ENCODE results near the gene LTBP3. TPM values are rescaled to one million over a fixed set of nuclear protein-coding genes. Genes with fewer than 3 reads are reported as not detected.

The LTBP3 gene
- total RNA-seq, 4 donors from 2014 or later = 18.5 to 56.6 (median 35.6) TPM

DNA sequence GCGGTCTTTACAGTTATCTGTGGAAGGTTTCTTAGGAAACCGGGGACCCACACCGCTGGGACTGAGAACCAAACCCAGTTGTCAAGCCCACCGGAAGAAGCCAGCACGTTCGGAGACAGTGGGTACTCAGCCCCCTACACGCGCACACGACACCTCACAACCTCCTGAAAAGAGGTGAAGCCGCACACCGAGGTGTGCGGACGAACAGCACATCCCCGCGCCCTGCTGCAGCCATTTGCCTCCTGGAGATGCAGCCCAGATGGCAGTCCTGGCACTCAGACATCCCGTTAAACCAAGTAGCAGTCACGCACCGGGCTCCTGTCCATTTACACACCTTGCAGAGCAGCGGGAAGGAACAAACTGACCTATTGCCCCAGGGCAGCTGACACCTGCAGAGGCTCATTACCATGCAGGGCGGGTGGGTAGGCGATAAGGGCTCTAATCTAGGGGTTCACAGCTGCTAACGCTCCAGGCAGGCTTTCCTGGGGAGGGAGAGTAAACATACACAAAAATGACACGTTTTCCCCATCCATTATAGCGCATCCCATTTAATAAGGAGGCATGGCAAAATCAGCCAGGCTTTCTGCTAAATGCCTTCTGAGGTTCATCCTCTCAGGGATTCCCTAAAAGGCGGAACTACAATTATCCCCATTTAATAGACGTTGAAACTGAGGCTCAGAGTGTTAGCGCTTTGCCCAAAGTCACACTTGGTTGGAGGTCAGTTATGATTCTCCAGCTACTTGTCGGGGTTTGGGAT lies 16.8 kb upstream of the LTBP3 start:
- ATAC-seq (peak in 1 of 2 donors; percentile 4), DNase-seq (peak; percentile 73 to 82)
- Histone ChIP-seq H3K27me3 (no peaks in the 10 kb centered on the region), H3K36me3 (peaks cover 0 to 11% of the 10 kb centered on the region in 2 donors), H3K4me3 (peak overlapping the region; percentile 43 to 97 (median 76)), H3K9me3 (no peaks in the 10 kb centered on the region), H3K4me1 (peaks cover 62 to 75% of the 10 kb centered on the region in 2 donors), H3K27ac (peak overlapping the region; percentile 100)
- TF ChIP-seq, protein P1, sequence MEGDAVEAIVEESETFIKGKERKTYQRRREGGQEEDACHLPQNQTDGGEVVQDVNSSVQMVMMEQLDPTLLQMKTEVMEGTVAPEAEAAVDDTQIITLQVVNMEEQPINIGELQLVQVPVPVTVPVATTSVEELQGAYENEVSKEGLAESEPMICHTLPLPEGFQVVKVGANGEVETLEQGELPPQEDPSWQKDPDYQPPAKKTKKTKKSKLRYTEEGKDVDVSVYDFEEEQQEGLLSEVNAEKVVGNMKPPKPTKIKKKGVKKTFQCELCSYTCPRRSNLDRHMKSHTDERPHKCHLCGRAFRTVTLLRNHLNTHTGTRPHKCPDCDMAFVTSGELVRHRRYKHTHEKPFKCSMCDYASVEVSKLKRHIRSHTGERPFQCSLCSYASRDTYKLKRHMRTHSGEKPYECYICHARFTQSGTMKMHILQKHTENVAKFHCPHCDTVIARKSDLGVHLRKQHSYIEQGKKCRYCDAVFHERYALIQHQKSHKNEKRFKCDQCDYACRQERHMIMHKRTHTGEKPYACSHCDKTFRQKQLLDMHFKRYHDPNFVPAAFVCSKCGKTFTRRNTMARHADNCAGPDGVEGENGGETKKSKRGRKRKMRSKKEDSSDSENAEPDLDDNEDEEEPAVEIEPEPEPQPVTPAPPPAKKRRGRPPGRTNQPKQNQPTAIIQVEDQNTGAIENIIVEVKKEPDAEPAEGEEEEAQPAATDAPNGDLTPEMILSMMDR (IDR thresholded peaks at IDR 0.05 in 4 of 5, conservative IDR thresholded peaks at IDR 0.05 in 1 of 5) = no peak
- TF ChIP-seq POLR2A (IDR thresholded peaks at IDR 0.05) = no peak
- intact Hi-C loops (cut with DNase I; ENCODE audit: low total_unique reads) (loop anchor here (1.0 to 5.0 kb wide), 5 partner anchors 13 to 718 kb away; partner anchors contain the start of gene PCNX3), in situ Hi-C loops (cut with MboI; ENCODE audit: low sequenced_read_pairs in 4 of 4) (no loop called here)

DNA sequence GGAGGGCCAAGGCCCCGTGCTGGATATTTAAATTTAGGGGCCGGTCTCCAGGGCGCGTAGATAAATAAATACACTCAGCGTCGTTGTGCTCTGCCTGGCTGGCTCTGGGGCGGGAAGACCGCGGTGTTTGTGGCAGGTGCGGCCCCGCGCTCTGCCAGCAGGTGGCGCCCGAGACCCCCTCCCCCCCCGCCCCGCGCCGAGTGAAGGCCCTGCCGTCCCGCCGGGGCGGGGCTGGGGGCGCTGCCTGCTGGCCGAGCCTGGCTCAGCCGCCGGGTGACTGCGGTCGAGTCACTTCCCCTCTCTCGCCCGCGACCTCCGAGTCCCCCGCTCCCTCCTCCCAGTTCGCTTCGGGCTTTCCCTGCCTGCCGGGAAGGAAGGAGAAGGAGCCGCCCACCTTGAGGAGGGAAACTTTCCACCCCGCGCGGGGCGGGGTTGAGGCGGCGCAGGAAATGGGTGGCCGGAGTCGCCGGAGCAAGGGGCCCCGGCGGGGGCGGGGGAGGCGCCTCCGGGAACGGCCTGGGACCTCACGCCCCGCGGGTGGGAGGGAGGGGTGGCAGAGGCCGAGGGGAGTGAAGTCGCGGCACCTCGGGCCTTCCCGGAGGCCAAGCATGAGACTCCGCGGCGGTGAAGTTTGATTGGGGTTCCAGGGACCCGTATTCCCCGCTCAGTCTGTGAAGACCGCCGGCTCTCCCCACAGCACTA lies 16.1 kb upstream of the LTBP3 start:
- ATAC-seq (peak; percentile 6 to 13), DNase-seq (peak; percentile 78 to 85)
- Histone ChIP-seq H3K9me3 (no peaks in the 10 kb centered on the region), H3K27me3 (no peaks in the 10 kb centered on the region), H3K27ac (peak overlapping the region; percentile 100), H3K4me3 (peak overlapping the region; percentile 64 to 97 (median 76)), H3K4me1 (peaks cover 67 to 77% of the 10 kb centered on the region in 2 donors), H3K36me3 (peaks cover 0 to 4% of the 10 kb centered on the region in 2 donors)
- in situ Hi-C loops (cut with MboI; ENCODE audit: low sequenced_read_pairs in 4 of 4) = no loop called here
- peak; percentile 52 to 57 for TF ChIP-seq POLR2A (IDR thresholded peaks at IDR 0.05)
- TF ChIP-seq, protein P1 (IDR thresholded peaks at IDR 0.05 in 4 of 5, conservative IDR thresholded peaks at IDR 0.05 in 1 of 5) = peak; percentile 84 to 99 (median 97)
- intact Hi-C loops (cut with DNase I; ENCODE audit: low total_unique reads) = loop anchor here (1.0 to 5.0 kb wide), 3 partner anchors 14 to 102 kb away; no protein-coding TSS in a partner anchor

DNA sequence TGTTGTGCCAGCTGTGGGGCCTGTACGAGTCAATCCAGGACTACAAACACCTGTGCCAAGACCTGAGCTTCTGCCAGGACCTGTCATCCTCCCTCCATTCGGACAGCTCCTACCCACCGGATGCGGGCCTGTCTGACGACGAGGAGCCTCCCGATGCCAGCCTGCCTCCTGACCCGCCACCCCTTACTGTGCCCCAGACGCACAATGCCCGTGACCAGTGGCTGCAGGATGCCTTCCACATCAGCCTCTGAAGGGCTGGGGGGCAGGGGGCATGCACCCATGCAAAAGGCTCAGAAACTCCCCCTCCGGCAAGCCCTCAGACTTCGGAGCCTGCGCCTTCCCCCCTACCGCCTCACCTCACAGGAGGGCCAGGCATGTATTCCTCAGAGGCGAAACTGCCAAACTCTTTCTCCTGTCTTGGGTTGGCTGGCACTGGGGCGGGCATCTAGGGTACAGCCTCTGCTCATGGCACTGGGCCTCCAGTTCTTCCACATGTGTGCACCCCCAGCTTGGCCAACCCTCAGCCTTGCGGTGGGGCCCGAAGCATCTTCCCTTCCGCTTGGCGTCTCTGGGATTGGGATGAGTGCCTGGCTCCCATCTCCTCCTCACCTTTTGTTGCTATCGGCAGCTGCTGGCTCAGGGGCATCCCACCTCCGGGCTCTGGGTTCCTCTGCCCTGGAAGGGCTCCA lies 15.4 kb upstream of the LTBP3 start:
- TF ChIP-seq POLR2A (IDR thresholded peaks at IDR 0.05) = peak in 1 of 2 donors; percentile 6
- TF ChIP-seq, protein P1 (IDR thresholded peaks at IDR 0.05 in 4 of 5, conservative IDR thresholded peaks at IDR 0.05 in 1 of 5) = no peak
- peak; percentile 68 to 85 for DNase-seq
- intact Hi-C loops (cut with DNase I; ENCODE audit: low total_unique reads) = loop anchor here (1.0 to 5.0 kb wide), 3 partner anchors 15 to 101 kb away; no protein-coding TSS in a partner anchor

DNA sequence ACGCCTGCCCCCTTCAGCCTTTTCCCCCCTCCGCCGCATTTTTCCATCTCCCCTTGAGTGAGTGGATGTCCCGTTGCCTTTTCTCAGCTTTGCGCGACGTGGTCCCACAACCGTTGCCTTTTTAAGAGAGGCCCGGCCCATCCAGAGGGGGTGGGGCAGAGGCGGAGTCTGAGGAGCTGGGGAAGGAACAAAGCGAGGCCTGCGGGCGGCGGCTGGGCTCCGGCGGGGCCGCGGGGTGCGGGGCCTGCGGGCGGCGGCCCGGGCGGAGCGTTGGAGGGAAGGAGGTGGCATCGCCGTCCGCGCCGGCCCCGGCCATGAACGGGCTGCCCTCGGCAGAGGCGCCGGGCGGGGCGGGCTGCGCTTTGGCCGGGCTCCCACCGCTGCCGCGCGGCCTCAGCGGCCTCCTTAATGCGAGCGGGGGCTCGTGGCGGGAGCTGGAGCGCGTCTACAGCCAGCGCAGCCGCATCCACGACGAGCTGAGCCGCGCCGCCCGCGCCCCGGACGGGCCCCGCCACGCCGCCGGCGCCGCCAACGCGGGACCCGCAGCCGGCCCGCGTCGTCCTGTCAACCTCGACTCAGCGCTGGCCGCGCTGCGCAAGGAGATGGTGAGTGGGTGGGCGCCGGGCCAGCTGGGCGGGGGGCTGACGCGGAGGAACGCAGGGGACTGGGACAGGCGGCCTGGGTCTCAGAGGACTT lies 14.3 kb upstream of the LTBP3 start, which contains the start of gene FAM89B:
Gene FAM89B, plus strand, starts transcription at position 183 of the 696 bp plus-strand sequence. Its CDS starts 132 bp downstream, at position 315.
- H3K27me3 ChIP-seq = no peaks in the 10 kb centered on the region
- peak; percentile 17 to 25 for ATAC-seq
- no peaks in the 10 kb centered on the region for H3K9me3 ChIP-seq
- peak within 1 kb of the TSS; percentile 84 to 99 (median 95) for H3K4me3 ChIP-seq
- H3K27ac ChIP-seq = peak within 1 kb of the TSS; percentile 100
- peaks cover 0 to 3% of the 10 kb centered on the region in 2 donors for H3K36me3 ChIP-seq
- TF ChIP-seq, protein P1 (IDR thresholded peaks at IDR 0.05 in 4 of 5, conservative IDR thresholded peaks at IDR 0.05 in 1 of 5) = peak in 1 of 5 experiments; percentile 27
- TF ChIP-seq POLR2A (IDR thresholded peaks at IDR 0.05) = peak; percentile 82 to 85
- intact Hi-C loops (cut with DNase I; ENCODE audit: low total_unique reads) = loop anchor here (5.0 kb wide), 1 partner anchor 100 kb away; no protein-coding TSS in a partner anchor
- DNase-seq = peak; percentile 81 to 88
- peaks cover 62 to 75% of the 10 kb centered on the region in 2 donors for H3K4me1 ChIP-seq
- in situ Hi-C loops (cut with MboI; ENCODE audit: low sequenced_read_pairs in 4 of 4) = no loop called here

More for the DNA sequence above, 15.4 kb upstream of the LTBP3 start:
- H3K36me3 ChIP-seq = peaks cover 0 to 3% of the 10 kb centered on the region in 2 donors
- H3K4me3 ChIP-seq = peak overlapping the region; percentile 64 to 97 (median 76)
- in situ Hi-C loops (cut with MboI; ENCODE audit: low sequenced_read_pairs in 4 of 4) = no loop called here
- H3K27ac ChIP-seq = peak overlapping the region; percentile 100
- H3K9me3 ChIP-seq = no peaks in the 10 kb centered on the region
- no peak for ATAC-seq
- peaks cover 67 to 77% of the 10 kb centered on the region in 2 donors for H3K4me1 ChIP-seq
- H3K27me3 ChIP-seq = no peaks in the 10 kb centered on the region

Measured in gastrocnemius medialis (tissue), 4 donors.